Skeletal muscle tissue (tissue), 4 donors: ENCODE results near the gene NUDC. TPM values are rescaled to one million over a fixed set of nuclear protein-coding genes. Genes with fewer than 3 reads are reported as not detected.

ENCODE experiments used
- H3K27ac ChIP-seq: one replicate; pipeline ENCODE4 v1.7.0; 2013; ENCODE audit warnings: mild to moderate bottlenecking, low read depth, low read length, inconsistent platforms
- H3K27me3 ChIP-seq, 3 donors: one replicate each; pipeline ENCODE4 v1.7.0; 2013; ENCODE audit warnings: low read length in 3 of 3; ENCODE audit not compliant: control insufficient read depth in 3 of 3, insufficient read depth in 3 of 3
- H3K36me3 ChIP-seq, 3 donors: one replicate each; pipeline ENCODE4 v1.7.0; 2013; ENCODE audit warnings: low read length in 3 of 3; ENCODE audit not compliant: control insufficient read depth in 3 of 3, insufficient read depth in 3 of 3
- H3K4me1 ChIP-seq, 3 donors: one replicate each; pipeline ENCODE4 v1.7.0; 2013; ENCODE audit warnings: low read length in 3 of 3, mild to moderate bottlenecking in 3 of 3; ENCODE audit not compliant: control insufficient read depth in 3 of 3, insufficient read depth in 3 of 3
- H3K4me3 ChIP-seq, 3 donors: one replicate each; pipeline ENCODE4 v1.7.0; 2013; ENCODE audit warnings: low read length in 3 of 3
- H3K9ac ChIP-seq, 3 donors: one replicate each; pipeline ENCODE4 v1.7.0; 2013; ENCODE audit warnings: low read length in 3 of 3, mild to moderate bottlenecking in 3 of 3, moderate library complexity in 2 of 3, low read depth in 1 of 3
- H3K9me3 ChIP-seq, 3 donors: one replicate each; pipeline ENCODE4 v1.7.0; 2013; ENCODE audit warnings: low read length in 3 of 3; ENCODE audit not compliant: control insufficient read depth in 3 of 3
- total RNA-seq: library from RNA; depleted of rRNA; stranded (reverse); fragments of >200 nt; gene quantifications from one replicate; pipeline ENCODE4 v1.2.3, GENCODE V29; 2014
- donor health status: Osteomylitis.

The NUDC gene
- total RNA-seq, 1 donor from 2014 or later = 17.7 TPM

GRCh38 chr1:26910343-26911160 lies 11.0 kb upstream of the NUDC start:
- Histone ChIP-seq H3K4me3 (no peak overlapping the region), H3K36me3 (peaks cover 0 to 2% (median 0%) of the 10 kb centered on the region in 3 donors), H3K9ac (no peak overlapping the region), H3K4me1 (peaks cover 5 to 9% (median 6%) of the 10 kb centered on the region in 3 donors), H3K27ac (no peak overlapping the region), H3K9me3 (no peaks in the 10 kb centered on the region), H3K27me3 (no peaks in the 10 kb centered on the region)

- no peaks in the 10 kb centered on the region for H3K27me3 ChIP-seq
- H3K9me3 ChIP-seq = no peaks in the 10 kb centered on the region
- no peak overlapping the region for H3K9ac ChIP-seq
- H3K36me3 ChIP-seq = peaks cover 0 to 2% (median 0%) of the 10 kb centered on the region in 3 donors
- H3K27ac ChIP-seq = no peak overlapping the region
- peaks cover 5 to 9% (median 6%) of the 10 kb centered on the region in 3 donors for H3K4me1 ChIP-seq
- no peak overlapping the region for H3K4me3 ChIP-seq
Observed at GRCh38 chr1:26911399-26912146, 10.0 kb upstream of the NUDC start.

- H3K9ac ChIP-seq = no peak overlapping the region
- H3K4me1 ChIP-seq = peaks cover 5 to 9% (median 6%) of the 10 kb centered on the region in 3 donors
- H3K9me3 ChIP-seq = no peaks in the 10 kb centered on the region
- H3K27me3 ChIP-seq = no peaks in the 10 kb centered on the region
- no peak overlapping the region for H3K27ac ChIP-seq
- H3K36me3 ChIP-seq = peaks cover 0 to 2% (median 0%) of the 10 kb centered on the region in 3 donors
- no peak overlapping the region for H3K4me3 ChIP-seq
Observed at GRCh38 chr1:26912147-26912490, 9.4 kb upstream of the NUDC start.

GRCh38 chr1:26913389-26913753 lies 8.2 kb upstream of the NUDC start:
- Histone ChIP-seq H3K9me3 (no peaks in the 10 kb centered on the region), H3K27me3 (no peaks in the 10 kb centered on the region), H3K9ac (peak overlapping the region in 2 of 3 donors; percentile 74 to 77), H3K36me3 (peaks cover 0 to 2% (median 0%) of the 10 kb centered on the region in 3 donors), H3K27ac (peak overlapping the region; percentile 82), H3K4me3 (peak overlapping the region; percentile 30 to 56 (median 45)), H3K4me1 (peaks cover 5 to 9% (median 6%) of the 10 kb centered on the region in 3 donors)

- H3K27ac ChIP-seq = peak within 1 kb of the TSS; percentile 82
Observed at GRCh38 chr1:26913754-26914619, 7.6 kb upstream of the NUDC start, which contains the start of gene NR0B2. NR0B2 (minus strand) TSS chr1:26913975; CDS start chr1:26913940, 35 bp downstream.

GRCh38 chr1:26915204-26915842 lies 6.2 kb upstream of the NUDC start:
- no peaks in the 10 kb centered on the region for H3K36me3 ChIP-seq
- H3K27me3 ChIP-seq = no peaks in the 10 kb centered on the region
- no peaks in the 10 kb centered on the region for H3K9me3 ChIP-seq
- H3K9ac ChIP-seq = no peak overlapping the region
- peaks cover 5 to 9% (median 6%) of the 10 kb centered on the region in 3 donors for H3K4me1 ChIP-seq
- no peak overlapping the region for H3K27ac ChIP-seq
- no peak overlapping the region for H3K4me3 ChIP-seq

More at GRCh38 chr1:26913754-26914619, 7.6 kb upstream of the NUDC start, which contains the start of gene NR0B2:
- no peaks in the 10 kb centered on the region for H3K9me3 ChIP-seq
- H3K9ac ChIP-seq = peak within 1 kb of the TSS in 2 of 3 donors; percentile 74 to 77
- H3K27me3 ChIP-seq = no peaks in the 10 kb centered on the region
- H3K4me3 ChIP-seq = peak within 1 kb of the TSS; percentile 30 to 56 (median 45)
- peaks cover 5 to 9% (median 6%) of the 10 kb centered on the region in 3 donors for H3K4me1 ChIP-seq
- H3K36me3 ChIP-seq = peaks cover 0 to 2% (median 0%) of the 10 kb centered on the region in 3 donors

GRCh38 chr1:26921126-26921539 lies 410 bp upstream of the NUDC start:
- H3K9ac ChIP-seq = peak overlapping the region; percentile 59 to 97 (median 87)

GRCh38 chr1:26922431-26922729 lies 837 bp downstream of the NUDC start:
- Histone ChIP-seq H3K27ac (no peak overlapping the region), H3K4me3 (peak overlapping the region; percentile 77 to 99 (median 98)), H3K27me3 (no peaks in the 10 kb centered on the region), H3K36me3 (peaks cover 14 to 18% (median 17%) of the 10 kb centered on the region in 3 donors), H3K9ac (peak overlapping the region; percentile 87 to 97 (median 92)), H3K9me3 (no peaks in the 10 kb centered on the region), H3K4me1 (peaks cover 15 to 24% (median 17%) of the 10 kb centered on the region in 3 donors)

More at GRCh38 chr1:26921126-26921539, 410 bp upstream of the NUDC start:
- H3K9me3 ChIP-seq = no peaks in the 10 kb centered on the region
- H3K4me1 ChIP-seq = peaks cover 15 to 24% (median 17%) of the 10 kb centered on the region in 3 donors
- H3K27ac ChIP-seq = peak overlapping the region; percentile 79
- H3K27me3 ChIP-seq = no peaks in the 10 kb centered on the region
- peak overlapping the region; percentile 77 to 99 (median 98) for H3K4me3 ChIP-seq
- H3K36me3 ChIP-seq = peaks cover 9 to 12% (median 11%) of the 10 kb centered on the region in 3 donors

- Histone ChIP-seq H3K36me3 (peaks cover 14 to 18% (median 17%) of the 10 kb centered on the region in 3 donors), H3K27me3 (no peaks in the 10 kb centered on the region), H3K9ac (peak overlapping the region in 2 of 3 donors; percentile 92 to 97), H3K4me3 (peak overlapping the region in 2 of 3 donors; percentile 77 to 98), H3K27ac (no peak overlapping the region), H3K9me3 (no peaks in the 10 kb centered on the region), H3K4me1 (peaks cover 15 to 24% (median 17%) of the 10 kb centered on the region in 3 donors)
Observed at GRCh38 chr1:26922901-26923300, 1.4 kb downstream of the NUDC start.
